Immature natural killer cell (primary cell): ENCODE data around the gene C2orf72. TPM values are rescaled to one million over a fixed set of nuclear protein-coding genes. Genes with fewer than 3 reads are reported as not detected.
"Not testable (repeated sequence)": the region's sequence is repeated elsewhere in the genome, so short reads cannot be mapped to it uniquely, and the experiment has no call there.

Source experiments
- DNase-seq, 3 donors: peaks; one replicate each; pipeline ENCODE4 v3.0.0; 2022; ENCODE audit warnings: mixed read lengths in 1 of 3
- H3K27ac Mint-ChIP-seq, 6 donors: one replicate each; pipeline ENCODE4 v1.8.0; 2020; ENCODE audit warnings: mixed read lengths in 6 of 6, mild to moderate bottlenecking in 5 of 6, inconsistent platforms in 4 of 6, moderate library complexity in 3 of 6
- H3K27me3 Mint-ChIP-seq, 3 donors: one replicate each; pipeline ENCODE4 v1.8.0; 2020 to 2021; ENCODE audit warnings: low read depth in 3 of 3, mild to moderate bottlenecking in 3 of 3, mixed read lengths in 3 of 3, moderate library complexity in 3 of 3, inconsistent platforms in 1 of 3
- H3K36me3 Mint-ChIP-seq, 3 donors: one replicate each; pipeline ENCODE4 v1.8.0; 2020; ENCODE audit warnings: mixed read lengths in 3 of 3, inconsistent platforms in 2 of 3, mild to moderate bottlenecking in 2 of 3
- H3K4me1 Mint-ChIP-seq, 2 donors: one replicate each; pipeline ENCODE4 v1.8.0; 2020; ENCODE audit warnings: inconsistent platforms in 2 of 2, mild to moderate bottlenecking in 2 of 2, mixed read lengths in 2 of 2, moderate library complexity in 1 of 2
- H3K4me3 Mint-ChIP-seq, 5 donors: one replicate each; pipeline ENCODE4 v1.8.0; 2020; ENCODE audit warnings: mild to moderate bottlenecking in 5 of 5, mixed read lengths in 5 of 5, inconsistent platforms in 3 of 5, moderate library complexity in 3 of 5
- H3K9me3 Mint-ChIP-seq, 6 donors: one replicate each; pipeline ENCODE4 v1.8.0; 2020; ENCODE audit warnings: mild to moderate bottlenecking in 6 of 6, mixed read lengths in 6 of 6, inconsistent platforms in 4 of 6, moderate library complexity in 3 of 6
- polyA plus RNA-seq, 3 donors: library from polyadenylated mRNA; unstranded; fragments of 300-500 nt; fragmentation: Illumina TruSeq; gene quantifications; one replicate each; pipeline ENCODE4 v1.2.3, GENCODE V29; 2021

The C2orf72 gene
- polyA plus RNA-seq, 3 donors from 2014 or later, result not detected

DNA sequence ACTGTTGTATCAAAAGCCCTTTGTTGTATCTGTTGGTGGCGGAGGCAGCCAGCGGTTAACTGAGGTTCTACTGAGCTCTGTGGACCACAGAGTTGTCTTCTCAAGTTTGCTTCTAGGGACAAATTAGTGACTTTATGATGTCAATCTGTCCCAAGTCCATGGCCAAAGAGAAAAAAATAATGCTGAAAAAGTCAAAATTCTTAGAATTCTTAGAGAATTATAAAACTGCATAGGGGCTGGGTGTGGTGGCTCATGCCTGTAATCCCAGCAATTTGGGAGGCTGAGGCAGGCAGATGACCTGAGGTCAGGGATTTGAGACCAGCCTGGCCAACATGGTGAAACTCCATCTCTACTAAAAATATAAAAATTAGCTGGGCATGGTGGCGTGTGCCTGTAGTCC lies 12.3 kb upstream of the C2orf72 start:
- not testable (repeated sequence) for H3K27ac Mint-ChIP-seq, H3K36me3 Mint-ChIP-seq, H3K4me3 Mint-ChIP-seq, H3K9me3 Mint-ChIP-seq, DNase-seq, H3K4me1 Mint-ChIP-seq
- H3K27me3 Mint-ChIP-seq, result peaks cover 3 to 11% (median 9%) of the 10 kb centered on the region in 3 donors

DNA sequence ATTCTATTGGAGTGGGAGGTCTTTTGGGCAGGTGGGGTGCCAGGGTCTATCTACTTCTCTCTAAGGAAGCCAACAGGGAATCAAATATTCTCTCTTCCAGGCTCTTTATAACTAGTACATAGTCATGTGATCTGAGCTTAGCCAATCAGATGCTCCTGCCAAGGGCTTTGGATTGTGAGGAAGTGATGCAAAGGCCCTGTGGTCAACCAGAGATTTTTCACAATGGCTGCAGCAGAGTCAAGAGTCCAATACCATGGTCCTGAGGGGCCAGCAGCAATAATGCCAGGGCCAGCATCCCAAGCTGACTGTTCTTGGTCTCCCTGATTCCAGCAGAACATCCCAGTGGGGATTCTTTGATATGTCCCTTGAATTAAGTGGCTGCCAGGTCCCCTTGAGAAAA lies 8.4 kb upstream of the C2orf72 start:
- H3K4me3 Mint-ChIP-seq, result no peak overlapping the region
- no peak overlapping the region for H3K27ac Mint-ChIP-seq
- no peaks in the 10 kb centered on the region for H3K36me3 Mint-ChIP-seq
- H3K4me1 Mint-ChIP-seq, result no peaks in the 10 kb centered on the region
- peaks cover 13 to 26% (median 15%) of the 10 kb centered on the region in 3 donors for H3K27me3 Mint-ChIP-seq
- no peak for DNase-seq
- H3K9me3 Mint-ChIP-seq, result no peaks in the 10 kb centered on the region

DNA sequence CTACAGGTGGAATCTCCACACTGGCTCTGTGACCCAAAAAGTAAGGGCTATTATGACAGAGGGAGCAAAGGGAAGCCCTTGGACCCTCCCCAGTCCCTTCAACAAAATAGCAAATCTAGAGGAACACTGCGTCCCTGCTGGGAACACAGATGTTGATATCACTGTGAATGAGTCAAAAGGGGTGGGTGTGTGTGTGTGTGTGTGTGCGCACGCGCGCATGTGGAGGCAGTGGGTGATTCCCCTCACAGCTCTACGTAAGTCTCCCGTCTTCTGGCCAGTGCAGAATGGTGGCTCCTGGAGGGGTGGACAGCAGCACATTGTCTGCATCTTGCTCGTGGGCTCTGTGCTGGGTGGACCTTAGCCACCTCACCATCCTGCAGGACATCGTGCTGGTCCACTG lies 7.8 kb upstream of the C2orf72 start:
- no peaks in the 10 kb centered on the region for H3K36me3 Mint-ChIP-seq
- H3K9me3 Mint-ChIP-seq, result no peaks in the 10 kb centered on the region
- no peaks in the 10 kb centered on the region for H3K4me1 Mint-ChIP-seq
- DNase-seq, result no peak
- H3K27me3 Mint-ChIP-seq, result peaks cover 15 to 28% (median 17%) of the 10 kb centered on the region in 3 donors
- H3K27ac Mint-ChIP-seq, result no peak overlapping the region
- H3K4me3 Mint-ChIP-seq, result no peak overlapping the region

DNA sequence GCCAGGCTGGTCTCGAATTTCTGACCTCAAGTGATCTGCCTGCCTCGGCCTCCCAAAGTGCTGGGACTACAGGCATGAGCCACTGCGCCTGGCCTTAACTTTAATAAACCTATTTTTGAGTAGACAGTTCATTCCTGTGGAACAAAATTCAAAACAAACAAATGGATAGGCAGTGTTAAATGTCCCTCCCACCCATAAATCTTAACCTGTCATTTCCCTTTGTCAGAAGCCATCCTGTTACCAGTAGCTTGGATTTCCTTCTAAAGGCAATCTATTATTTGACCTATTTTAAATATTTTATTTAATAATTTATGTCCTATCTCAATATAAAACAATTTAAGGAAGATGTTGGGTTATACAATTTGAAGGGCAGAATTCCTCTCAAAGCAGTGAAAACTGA lies 6.6 kb upstream of the C2orf72 start:
- Mint-ChIP-seq H3K36me3 (no peaks in the 10 kb centered on the region), H3K27ac (no peak overlapping the region), H3K9me3 (no peaks in the 10 kb centered on the region), H3K4me3 (no peak overlapping the region), H3K27me3 (peaks cover 17 to 26% (median 21%) of the 10 kb centered on the region in 3 donors), H3K4me1 (no peaks in the 10 kb centered on the region)
- no peak for DNase-seq

DNA sequence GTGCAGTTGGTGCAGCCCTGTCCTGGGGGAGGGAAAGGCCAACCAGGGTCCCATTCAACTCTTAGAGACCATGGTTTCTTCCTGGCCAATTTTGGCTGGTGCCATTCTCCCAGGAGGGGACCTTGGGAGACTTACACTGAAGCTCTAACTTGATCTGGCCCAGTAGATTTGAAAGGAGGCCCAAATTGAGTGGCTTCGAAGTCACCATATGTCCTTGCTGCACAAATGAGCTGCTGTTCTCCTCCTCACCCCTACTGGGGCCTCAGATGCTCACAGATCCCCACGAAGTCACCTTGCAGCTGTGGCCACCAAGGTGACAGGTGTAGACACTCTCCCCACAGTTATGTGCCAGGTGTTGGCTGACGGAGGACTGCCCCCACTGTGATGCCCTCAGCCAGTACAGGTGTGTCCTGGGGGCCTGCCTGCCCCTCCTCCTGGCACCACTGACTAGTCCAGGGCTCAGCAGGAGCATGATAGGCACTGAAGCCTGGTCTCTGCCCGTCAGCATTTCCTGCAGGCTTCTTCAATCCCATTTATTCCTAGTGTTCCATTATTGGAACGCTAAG lies 4.7 kb upstream of the C2orf72 start:
- H3K36me3 Mint-ChIP-seq, result no peaks in the 10 kb centered on the region
- H3K4me3 Mint-ChIP-seq, result no peak overlapping the region
- no peaks in the 10 kb centered on the region for H3K9me3 Mint-ChIP-seq
- H3K27ac Mint-ChIP-seq, result no peak overlapping the region
- H3K4me1 Mint-ChIP-seq, result peaks cover 5 to 6% of the 10 kb centered on the region in 2 donors
- DNase-seq, result no peak
- peaks cover 22 to 25% (median 23%) of the 10 kb centered on the region in 3 donors for H3K27me3 Mint-ChIP-seq

DNA sequence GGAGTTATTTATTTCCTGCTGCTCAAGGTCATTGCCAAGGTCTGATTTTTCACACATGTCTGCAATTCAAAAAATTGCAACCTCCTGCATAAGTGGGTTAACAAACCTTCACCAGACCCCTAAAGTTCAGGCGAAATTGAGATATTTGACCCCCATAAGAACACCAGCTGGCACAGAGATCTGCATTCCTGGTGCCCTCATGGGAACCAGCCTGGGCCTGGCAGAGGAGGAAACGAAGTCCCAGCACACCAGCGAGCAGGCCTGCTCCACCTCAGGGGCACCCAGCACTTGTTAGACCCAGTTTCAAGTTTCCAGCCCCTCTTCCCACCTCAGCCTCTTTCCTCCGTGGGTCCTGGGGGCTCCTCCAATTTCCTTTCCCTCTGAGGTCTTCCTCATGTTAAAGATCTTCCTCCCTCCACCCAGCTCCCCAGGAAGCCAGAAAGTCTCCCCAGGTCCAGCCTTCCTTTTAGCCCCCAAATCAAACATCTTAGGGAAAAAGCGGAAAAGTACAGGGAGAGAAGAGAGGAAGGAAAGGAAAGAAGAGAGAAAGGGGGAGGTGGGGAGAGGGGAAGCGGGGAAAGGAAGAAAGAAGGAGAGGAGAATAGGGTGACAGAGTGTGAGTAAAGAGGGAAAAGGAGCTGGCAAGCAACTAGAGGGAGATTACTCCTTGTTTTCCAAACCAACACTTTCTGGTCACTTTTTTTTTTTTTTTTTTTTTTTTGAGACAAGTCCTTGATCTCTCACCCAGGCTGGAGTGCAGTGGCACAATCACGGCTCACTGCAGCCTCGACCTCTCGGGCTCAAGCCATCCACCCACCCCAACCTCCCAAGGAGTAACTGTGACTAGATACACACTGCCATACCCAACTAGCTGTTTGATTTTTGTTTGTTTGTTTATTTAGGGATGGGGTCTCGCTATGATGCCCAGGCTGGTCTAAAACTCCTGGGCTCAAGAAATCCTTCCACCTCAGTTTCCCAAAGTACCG lies 3.9 kb upstream of the C2orf72 start:
- H3K36me3 Mint-ChIP-seq, result no peaks in the 10 kb centered on the region
- no peak for DNase-seq
- peaks cover 20 to 23% (median 22%) of the 10 kb centered on the region in 3 donors for H3K27me3 Mint-ChIP-seq
- peaks cover 5 to 7% of the 10 kb centered on the region in 2 donors for H3K4me1 Mint-ChIP-seq
- no peak overlapping the region for H3K4me3 Mint-ChIP-seq
- no peak overlapping the region for H3K27ac Mint-ChIP-seq
- H3K9me3 Mint-ChIP-seq, result no peaks in the 10 kb centered on the region

DNA sequence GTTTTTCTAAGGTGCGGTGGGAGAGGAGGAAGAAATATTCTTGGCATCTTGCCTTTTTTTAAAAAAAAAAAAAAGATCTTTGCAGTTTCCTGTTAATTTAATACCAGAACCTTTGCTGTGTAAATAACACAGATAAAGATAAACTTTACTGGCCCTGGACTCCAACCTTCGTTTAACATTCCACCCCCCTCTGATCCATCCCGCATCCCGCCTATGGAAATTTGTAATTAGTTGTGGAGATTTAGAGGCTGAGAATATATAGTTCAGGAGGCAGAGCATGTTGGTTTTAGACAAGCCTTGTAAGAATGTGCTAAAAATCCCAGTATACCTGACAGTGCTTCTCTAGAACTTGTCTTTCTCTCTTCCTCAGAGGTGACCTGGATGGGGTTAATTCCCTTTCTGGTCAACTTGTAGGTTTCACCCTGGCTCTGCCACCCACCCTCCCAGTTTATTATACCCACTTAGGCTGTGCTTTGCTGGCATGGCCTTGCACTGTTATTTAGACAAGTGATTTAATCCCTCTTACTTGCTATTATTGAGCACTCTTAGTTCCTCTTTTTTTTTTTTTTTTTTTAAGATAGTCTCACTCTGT lies 2.9 kb upstream of the C2orf72 start:
- Mint-ChIP-seq H3K4me1 (peaks cover 5 to 8% of the 10 kb centered on the region in 2 donors), H3K27me3 (peaks cover 22 to 30% (median 24%) of the 10 kb centered on the region in 3 donors), H3K9me3 (no peaks in the 10 kb centered on the region), H3K4me3 (no peak overlapping the region), H3K36me3 (no peaks in the 10 kb centered on the region), H3K27ac (no peak overlapping the region)
- DNase-seq, result no peak

DNA sequence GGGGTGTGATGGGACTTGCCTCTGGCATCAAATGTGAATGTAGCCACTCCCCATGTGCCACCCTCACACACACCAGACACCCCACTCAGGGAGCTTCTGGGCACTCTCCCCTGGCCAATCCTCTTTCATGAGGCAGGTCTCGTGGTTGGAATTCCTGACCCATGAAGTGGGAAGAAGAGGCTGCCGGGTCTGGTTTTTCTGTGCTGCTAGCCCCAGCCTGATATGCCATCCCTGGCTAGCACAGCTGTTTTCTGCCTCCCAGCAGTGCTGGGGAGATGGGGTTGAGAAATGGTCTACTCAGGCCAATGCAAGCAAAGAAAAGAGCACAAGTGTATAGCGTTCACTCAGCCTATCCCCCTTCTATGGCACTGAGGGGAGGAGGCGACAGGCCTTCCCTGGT lies 1.2 kb upstream of the C2orf72 start:
- Mint-ChIP-seq H3K27me3 (peaks cover 25 to 34% (median 30%) of the 10 kb centered on the region in 3 donors), H3K36me3 (no peaks in the 10 kb centered on the region), H3K4me3 (peak overlapping the region in 2 of 5 donors; percentile 14 to 56), H3K9me3 (no peaks in the 10 kb centered on the region), H3K4me1 (peaks cover 5 to 8% of the 10 kb centered on the region in 2 donors), H3K27ac (no peak overlapping the region)
- no peak for DNase-seq

DNA sequence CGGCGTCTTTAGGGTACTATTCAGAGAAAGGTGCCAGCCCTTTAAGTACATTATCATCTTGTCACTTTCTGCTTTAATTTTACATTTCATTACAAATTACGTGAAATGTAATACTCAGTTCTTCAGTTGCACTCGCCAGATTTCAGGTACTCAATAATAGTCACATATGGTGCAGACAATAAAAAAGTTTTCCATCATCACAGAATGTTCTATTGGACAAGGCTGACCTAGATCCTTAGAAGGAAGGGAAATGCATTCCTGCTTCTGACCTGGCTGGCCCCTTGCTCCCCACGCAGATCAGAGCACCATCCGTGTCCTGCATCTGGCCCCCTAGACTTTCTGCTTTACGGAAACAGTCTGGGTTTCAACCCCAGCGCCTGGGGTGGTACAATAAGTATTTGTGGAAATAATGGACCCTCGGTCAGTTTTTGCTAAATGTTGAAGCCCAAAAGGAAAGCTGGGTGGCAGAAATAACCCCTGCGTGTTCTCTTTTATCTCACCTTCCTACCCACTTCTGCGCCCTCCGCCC lies 681 bp upstream of the C2orf72 start:
- Mint-ChIP-seq H3K4me3 (peak overlapping the region; percentile 22 to 57 (median 48)), H3K27ac (no peak overlapping the region), H3K36me3 (no peaks in the 10 kb centered on the region), H3K4me1 (peaks cover 5 to 8% of the 10 kb centered on the region in 2 donors), H3K9me3 (no peaks in the 10 kb centered on the region), H3K27me3 (peaks cover 24 to 37% (median 34%) of the 10 kb centered on the region in 3 donors)
- no peak for DNase-seq

DNA sequence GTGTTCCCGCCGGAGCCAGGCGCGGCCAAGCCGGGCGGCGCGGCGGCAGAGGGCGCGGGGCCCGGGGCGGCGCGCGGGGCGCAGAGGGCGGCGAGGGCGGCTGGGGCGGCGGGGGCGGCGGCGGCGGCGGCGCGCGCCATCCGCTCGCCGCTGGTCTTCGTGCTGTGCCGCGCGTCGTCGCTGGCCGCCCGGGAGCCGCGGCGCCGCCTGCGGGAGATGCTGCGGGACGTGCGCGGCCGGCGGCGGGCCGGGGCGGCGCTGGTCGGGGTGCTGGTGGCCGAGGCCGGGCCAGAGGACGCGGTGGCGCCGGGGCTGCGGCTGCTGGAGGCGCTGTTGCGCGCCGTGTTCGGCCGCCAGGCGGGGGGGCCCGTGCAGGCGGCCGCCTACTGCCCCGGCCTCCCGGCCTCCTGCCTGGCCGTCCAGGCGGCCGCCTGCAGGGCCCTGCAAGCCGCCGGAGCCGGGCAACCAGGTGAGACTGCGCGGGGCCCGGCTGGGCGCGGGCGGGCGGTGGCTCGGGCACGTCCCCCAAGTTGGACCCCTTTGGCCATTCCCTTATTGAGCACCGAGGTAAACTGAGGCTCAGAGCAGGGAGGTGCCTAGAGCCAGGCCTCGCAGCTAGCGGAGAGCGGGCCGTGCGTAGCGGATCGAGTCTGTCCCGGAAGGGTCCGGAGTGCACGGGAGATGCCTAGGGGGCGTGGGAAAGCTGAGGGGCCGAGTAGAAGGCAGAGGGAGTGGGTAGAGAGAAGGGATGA lies 584 bp downstream of the C2orf72 start:
- Mint-ChIP-seq H3K9me3 (no peaks in the 10 kb centered on the region), H3K27ac (no peak overlapping the region), H3K27me3 (peaks cover 15 to 35% (median 33%) of the 10 kb centered on the region in 3 donors), H3K4me1 (peaks cover 5 to 8% of the 10 kb centered on the region in 2 donors), H3K4me3 (peak overlapping the region; percentile 23 to 55 (median 39)), H3K36me3 (no peaks in the 10 kb centered on the region)
- no peak for DNase-seq

DNA sequence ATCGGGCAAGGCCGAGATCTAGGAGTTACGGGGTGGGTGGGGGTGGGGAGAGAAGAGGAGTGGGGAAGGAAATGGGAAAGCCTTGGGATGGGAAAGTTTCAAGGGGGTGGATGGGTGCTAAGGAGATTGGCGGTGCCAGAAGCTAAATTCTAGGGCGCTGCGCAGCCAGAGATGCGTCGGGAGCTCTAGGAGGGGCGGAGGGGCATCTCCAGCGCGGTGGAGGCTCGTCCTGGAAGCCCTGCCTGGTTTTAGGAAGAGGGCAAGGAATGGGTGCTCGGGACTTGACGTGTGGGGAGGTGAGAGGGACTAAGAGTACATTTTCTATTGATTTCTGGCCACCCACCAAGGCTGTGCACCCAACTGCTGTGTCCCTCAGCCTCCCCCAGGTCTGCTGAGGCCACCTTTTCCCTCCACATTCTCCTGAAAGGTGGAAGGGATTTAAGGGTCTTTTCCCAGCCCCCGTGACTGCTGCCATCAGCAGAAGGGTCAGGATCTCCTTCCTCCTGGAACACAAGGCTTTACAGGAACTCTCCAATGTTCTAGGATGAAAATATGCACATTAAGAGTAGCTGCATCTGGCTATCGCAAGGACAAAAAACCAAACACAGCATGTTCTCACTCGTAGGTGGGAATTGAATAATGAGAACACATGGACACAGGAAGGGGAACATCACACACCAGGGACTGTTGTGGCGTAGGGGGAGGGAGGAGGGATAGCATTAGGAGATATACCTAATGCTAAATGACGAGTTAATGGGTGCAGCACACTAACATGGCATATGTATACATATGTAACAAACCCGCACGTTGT lies 1.4 kb downstream of the C2orf72 start:
- no peaks in the 10 kb centered on the region for H3K9me3 Mint-ChIP-seq
- no peak overlapping the region for H3K27ac Mint-ChIP-seq
- H3K36me3 Mint-ChIP-seq, result no peaks in the 10 kb centered on the region
- peak overlapping the region; percentile 23 to 55 (median 39) for H3K4me3 Mint-ChIP-seq
- no peak for DNase-seq
- H3K4me1 Mint-ChIP-seq, result peaks cover 5 to 8% of the 10 kb centered on the region in 2 donors
- peaks cover 15 to 38% (median 32%) of the 10 kb centered on the region in 3 donors for H3K27me3 Mint-ChIP-seq

DNA sequence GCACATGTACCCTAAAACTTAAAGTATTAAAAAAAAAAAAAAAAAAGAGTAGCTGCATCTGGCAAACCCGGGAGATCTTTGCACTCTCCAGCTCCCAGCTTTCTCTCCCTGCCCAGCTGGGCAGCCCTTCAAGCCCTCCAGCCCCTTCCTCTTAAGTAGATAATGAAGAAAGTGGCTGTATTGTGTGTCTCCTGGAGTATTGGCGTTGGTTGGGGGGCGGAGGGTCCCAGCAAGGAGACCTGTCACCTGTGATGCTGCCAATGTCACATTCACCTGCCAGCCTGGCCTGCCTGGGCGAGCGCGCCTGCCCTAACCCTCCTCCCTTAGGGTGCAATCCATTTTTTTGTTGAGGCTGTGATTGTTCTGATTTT lies 2.0 kb downstream of the C2orf72 start:
- no peak for DNase-seq
- no peaks in the 10 kb centered on the region for H3K36me3 Mint-ChIP-seq
- H3K4me1 Mint-ChIP-seq, result peaks cover 5 to 8% of the 10 kb centered on the region in 2 donors
- no peak overlapping the region for H3K4me3 Mint-ChIP-seq
- no peak overlapping the region for H3K27ac Mint-ChIP-seq
- peaks cover 12 to 35% (median 31%) of the 10 kb centered on the region in 3 donors for H3K27me3 Mint-ChIP-seq
- H3K9me3 Mint-ChIP-seq, result no peaks in the 10 kb centered on the region
